ENCODE data around the gene ACE2.
"Not testable (repeated sequence)": the region's sequence is repeated elsewhere in the genome, so short reads cannot be mapped to it uniquely, and the experiment has no call there.

ACE2 gene

DNA sequence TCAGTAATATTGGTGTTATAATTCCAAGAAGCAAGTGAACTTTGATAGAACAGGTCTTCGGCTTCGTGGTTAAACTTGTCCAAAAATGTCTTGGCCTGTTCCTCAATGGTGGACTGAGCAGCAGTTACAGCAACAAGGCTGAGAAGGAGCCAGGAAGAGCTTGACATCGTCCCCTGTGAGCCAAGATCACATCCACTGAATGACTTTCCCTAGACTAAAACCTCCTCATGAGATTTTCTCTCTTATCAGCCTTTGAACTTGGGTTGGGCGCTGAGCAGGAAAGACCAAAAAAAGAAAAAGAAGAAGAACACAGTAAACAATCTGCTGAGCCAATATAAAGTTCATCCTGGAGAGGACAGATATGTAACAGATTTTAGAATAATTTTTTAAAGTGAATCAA lies at the start of gene ACE2:
Gene ACE2, minus strand, starts transcription at position 216 of the 400 bp plus-strand sequence. Its CDS starts 49 bp downstream, at position 167.
- no peak for DNase-seq

GRCh38 chrX:15647510-15647909 lies 46.8 kb upstream of the ACE2 start:
- DNase-seq: not testable (repeated sequence)

DNA sequence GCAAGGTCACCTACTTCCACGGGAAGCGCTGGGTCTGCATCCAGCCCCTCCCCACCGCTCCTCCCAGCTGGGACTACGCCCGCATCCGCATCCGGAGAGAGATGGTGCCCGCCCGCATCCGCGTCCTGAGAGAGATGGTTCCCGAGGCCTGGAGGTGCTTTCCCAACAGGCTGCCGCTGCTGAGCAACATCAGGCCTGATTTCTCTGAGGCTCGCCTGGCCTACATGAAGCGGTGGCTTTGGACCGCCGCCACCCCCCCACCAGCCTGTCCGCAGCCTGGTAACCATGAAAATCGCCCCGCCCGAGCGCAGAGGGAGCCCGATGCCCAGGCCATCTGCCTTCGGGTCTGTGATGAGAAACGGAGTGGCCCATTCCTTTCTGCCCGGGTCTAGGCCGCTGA lies 45.8 kb upstream of the ACE2 start:
- DNase-seq: no peak

DNA sequence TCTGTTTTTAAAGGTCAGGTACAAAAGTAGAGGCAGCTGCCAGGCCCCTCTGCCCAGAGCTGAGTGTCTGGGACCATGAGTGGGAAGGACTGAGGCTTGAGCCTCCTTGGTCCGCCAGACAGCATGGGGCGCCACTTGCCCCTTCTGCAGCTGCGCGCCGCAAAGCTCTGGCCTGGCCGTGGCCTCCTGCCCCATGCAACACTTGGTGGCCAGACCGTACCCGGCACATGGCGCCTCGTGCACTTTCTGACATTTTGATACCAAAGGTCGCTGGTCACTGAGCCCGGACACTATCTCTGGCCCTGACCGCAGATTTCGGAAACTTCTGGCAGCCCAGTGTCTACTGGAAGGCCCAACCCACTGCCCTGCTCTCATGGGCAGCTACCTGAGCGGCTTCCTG lies 45.3 kb upstream of the ACE2 start:
- DNase-seq: no peak

GRCh38 chrX:15645266-15645665 lies 44.5 kb upstream of the ACE2 start:
- DNase-seq: no peak

- no peak for DNase-seq
These were observed 43.8 kb upstream of the ACE2 start for GRCh38 chrX:15644560-15644872.

- DNase-seq: no peak
These were observed 43.2 kb upstream of the ACE2 start for GRCh38 chrX:15643786-15644559.

- DNase-seq: no peak
These were observed 30.9 kb upstream of the ACE2 start for GRCh38 chrX:15631637-15632036.

- DNase-seq: no peak
These were observed 22.3 kb upstream of the ACE2 start for GRCh38 chrX:15623054-15623453.

DNA sequence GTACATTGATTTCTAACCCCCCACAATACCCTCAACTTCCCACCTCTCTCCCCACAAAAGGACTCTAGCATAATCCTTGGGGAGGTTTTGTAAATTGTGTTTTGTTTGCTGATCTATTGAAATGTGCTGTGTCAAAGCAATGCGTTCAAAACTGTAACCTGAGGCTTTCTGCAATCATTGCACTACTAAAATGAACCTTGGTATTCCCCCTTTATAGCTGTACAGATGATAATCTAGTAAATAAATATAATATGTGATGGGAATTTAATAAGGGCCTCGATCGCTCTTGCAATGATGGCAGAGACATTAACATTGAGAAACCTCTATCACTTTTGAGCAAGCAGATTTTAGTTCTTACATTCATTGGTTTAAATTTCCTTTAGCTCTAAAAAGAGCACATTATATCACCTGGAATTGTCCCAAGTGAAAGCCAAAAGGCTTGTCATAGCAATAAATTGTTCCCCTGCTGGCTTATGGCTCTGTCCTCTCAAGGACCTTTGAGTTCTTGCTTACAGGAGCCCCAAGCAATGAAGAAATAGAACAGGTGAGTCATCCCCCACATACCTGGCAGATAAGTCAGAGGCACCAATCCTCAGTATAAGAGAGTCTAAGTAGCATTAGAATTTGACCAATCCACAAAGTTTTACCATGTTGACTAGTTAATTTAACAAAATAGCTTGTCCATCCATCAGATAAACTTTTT lies 18.4 kb upstream of the ACE2 start:
- DNase-seq: no peak

- no peak for DNase-seq
These were observed 16.4 kb upstream of the ACE2 start for GRCh38 chrX:15617111-15617510.

GRCh38 chrX:15616531-15616930 lies 15.8 kb upstream of the ACE2 start:
- DNase-seq: no peak

DNA sequence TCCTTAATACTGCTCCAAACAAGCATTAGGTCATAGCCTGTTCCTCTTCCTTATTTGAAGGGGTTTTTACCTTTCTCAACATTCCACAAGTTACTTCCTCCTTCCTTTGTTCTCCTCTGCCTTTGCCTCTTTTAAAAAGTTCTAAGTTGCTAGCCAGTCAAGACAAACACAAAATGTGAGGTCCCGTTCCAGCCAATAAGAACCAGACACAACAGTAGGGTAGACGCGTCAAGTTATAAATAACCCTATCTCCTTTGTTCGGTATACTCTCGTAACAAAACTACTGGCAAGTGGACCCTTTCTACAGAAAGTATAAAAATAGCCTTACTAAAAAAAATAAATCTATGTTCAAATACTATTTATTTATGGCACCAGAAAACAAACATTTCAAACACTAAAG lies 6.3 kb upstream of the ACE2 start:
- DNase-seq: no peak

GRCh38 chrX:15606136-15606535 lies 5.4 kb upstream of the ACE2 start:
- DNase-seq: no peak

- DNase-seq: no peak
These were observed 4.5 kb upstream of the ACE2 start for GRCh38 chrX:15605226-15605625.

DNA sequence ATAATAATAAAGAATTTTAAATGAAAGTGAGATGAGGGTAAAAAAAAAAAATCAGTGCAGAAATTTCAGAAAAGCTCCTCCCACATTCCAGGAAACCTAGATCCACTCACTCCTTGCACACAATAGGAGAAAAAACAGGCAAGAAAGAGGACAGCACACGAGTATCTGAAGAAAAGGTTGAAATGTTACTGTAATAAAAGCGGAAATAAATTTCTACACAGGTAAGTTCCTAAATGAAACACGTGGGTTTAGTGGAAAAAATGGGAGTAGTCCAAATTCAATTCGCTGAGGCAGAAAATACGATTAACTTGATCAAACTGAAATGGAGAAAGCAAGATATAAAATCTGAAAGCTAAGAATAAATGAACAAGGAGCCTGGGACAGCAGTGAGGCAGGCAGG lies 2.0 kb upstream of the ACE2 start:
- DNase-seq: no peak

- DNase-seq: no peak
These were observed 1.2 kb upstream of the ACE2 start for GRCh38 chrX:15601932-15602331.

GRCh38 chrX:15600049-15600448 lies 711 bp downstream of the ACE2 start:
- DNase-seq: no peak

DNA sequence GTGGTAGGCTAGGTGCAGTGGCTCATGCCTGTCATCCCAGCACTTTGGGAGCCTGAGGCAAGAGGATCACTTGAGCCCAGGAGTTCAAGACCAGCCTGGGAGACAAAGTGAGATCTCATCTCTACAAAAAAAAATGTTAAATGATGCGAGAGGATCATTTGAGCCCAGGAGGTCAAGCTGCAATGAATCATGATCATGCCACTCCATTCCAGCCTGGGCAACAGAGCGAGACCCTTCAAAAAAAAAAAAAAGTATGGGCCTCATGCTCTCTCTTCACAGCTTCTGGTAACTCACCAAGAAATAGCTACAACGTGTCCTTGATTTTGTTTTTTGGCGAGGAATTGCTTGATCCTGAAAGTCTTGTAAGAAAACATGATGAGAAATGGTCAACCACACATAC lies 1.3 kb downstream of the ACE2 start:
- DNase-seq: no peak

DNA sequence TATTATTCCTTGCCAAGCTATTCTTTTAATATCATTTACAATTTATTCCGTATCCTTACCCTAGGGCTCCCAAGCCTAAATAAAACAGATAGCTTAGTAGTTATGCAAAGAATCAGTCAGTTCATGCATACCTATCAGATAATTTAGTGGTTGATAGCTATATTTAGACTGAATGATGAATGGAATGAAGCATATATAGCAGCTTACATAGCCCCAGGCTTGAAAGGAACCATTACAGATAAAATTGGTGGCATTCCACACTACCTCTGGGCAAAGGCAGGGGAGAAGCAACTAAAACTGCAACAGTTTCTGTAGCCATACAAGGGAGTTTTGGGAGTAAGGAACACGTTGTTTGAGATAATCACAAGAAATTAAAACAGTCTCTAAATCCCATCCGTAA lies 2.7 kb downstream of the ACE2 start:
- no peak for DNase-seq

- no peak for DNase-seq
These were observed 6.4 kb downstream of the ACE2 start for GRCh38 chrX:15594371-15594770.

- DNase-seq: no peak
These were observed 20.7 kb downstream of the ACE2 start for GRCh38 chrX:15579778-15580747.

DNA sequence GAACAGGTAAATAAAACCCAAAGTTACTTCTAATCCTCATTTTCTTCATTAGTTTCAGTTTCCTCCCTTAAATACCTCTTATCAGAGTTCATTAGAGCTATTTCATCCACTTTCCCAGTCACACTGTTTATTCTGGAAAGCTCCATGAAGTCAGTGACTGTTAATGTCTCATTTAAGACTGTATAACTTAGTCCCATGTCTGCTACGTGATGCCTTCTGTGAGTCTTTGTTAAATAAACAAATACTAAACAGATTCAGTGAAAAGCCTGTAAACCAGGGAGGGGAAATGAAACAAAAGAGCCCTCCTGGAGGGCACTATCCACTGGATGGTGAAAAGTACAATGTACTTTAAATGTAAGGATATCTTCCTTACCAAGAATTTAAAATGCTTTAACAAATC lies 24.7 kb downstream of the ACE2 start:
- no peak for DNase-seq

DNA sequence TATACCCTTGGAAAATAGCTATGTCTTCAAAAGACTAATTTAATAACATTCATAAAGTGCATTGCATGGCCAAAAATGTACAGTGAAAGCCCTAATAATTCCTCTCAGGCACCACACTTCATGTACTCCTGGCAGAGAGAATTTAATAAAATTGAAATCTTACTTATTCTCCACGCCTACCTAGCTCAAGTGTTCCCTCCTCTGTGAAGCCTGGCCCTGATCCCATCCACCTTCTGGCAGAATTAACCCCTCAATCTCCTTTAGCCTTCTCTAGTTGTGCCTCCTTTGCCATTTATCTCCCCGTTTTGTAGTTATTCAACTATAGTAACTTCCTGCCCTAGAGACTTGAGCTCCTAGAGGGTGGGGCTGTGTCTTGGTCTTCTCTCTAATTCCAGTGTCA lies 26.7 kb downstream of the ACE2 start:
- no peak for DNase-seq

Data from CD4-positive, alpha-beta T cell treated with Interleukin-15 for 1 hour (primary cell).